ENCODE data around the gene GRK2. TPM values are rescaled to one million over a fixed set of nuclear protein-coding genes. Genes with fewer than 3 reads are reported as not detected.

Gene GRK2
- total RNA-seq, 1 donor from 2014 or later, result 53.8 TPM

GRCh38 chr11:67301951-67302516, 35.8 kb downstream of the GRK2 start:
- intact Hi-C loops (cut with micrococcal nuclease), result no loop called here
- Histone ChIP-seq H3K9me3 (replicated peaks) (no peaks in the 10 kb centered on the region), H3K27me3 (ENCODE audit: low read depth) (no peaks in the 10 kb centered on the region), H3K4me3 (peak overlapping the region; percentile 97), H3K4me1 (peaks cover 37% of the 10 kb centered on the region), H3K27ac (replicated peaks) (peak overlapping the region; percentile 85), H3K36me3 (peaks cover 37% of the 10 kb centered on the region)
- peak; percentile 64 for DNase-seq
- no peak for TF ChIP-seq CTCF (IDR thresholded peaks at IDR 0.05; ENCODE audit: borderline replicate concordance)

GRCh38 chr11:67302571-67303131, 36.4 kb downstream of the GRK2 start:
- Histone ChIP-seq H3K9me3 (replicated peaks) (no peaks in the 10 kb centered on the region), H3K4me3 (peak overlapping the region; percentile 97), H3K27ac (replicated peaks) (peak overlapping the region; percentile 85), H3K36me3 (peaks cover 36% of the 10 kb centered on the region), H3K27me3 (ENCODE audit: low read depth) (no peaks in the 10 kb centered on the region), H3K4me1 (peaks cover 37% of the 10 kb centered on the region)
- DNase-seq, result no peak
- intact Hi-C loops (cut with micrococcal nuclease), result no loop called here
- TF ChIP-seq CTCF (IDR thresholded peaks at IDR 0.05; ENCODE audit: borderline replicate concordance), result no peak

GRCh38 chr11:67303132-67303834, 37.0 kb downstream of the GRK2 start, which contains the start of gene SSH3:
TSS of gene SSH3 (plus strand) at chr11:67303530. CDS start at chr11:67303626, 96 bp downstream.
- H3K27ac ChIP-seq (replicated peaks), result peak within 1 kb of the TSS; percentile 85
- peak; percentile 83 for DNase-seq
- peak within 1 kb of the TSS; percentile 97 for H3K4me3 ChIP-seq
- peaks cover 37% of the 10 kb centered on the region for H3K4me1 ChIP-seq
- no peak for TF ChIP-seq CTCF (IDR thresholded peaks at IDR 0.05; ENCODE audit: borderline replicate concordance)
- no peaks in the 10 kb centered on the region for H3K9me3 ChIP-seq (replicated peaks)
- no peaks in the 10 kb centered on the region for H3K27me3 ChIP-seq (ENCODE audit: low read depth)
- peaks cover 36% of the 10 kb centered on the region for H3K36me3 ChIP-seq
- intact Hi-C loops (cut with micrococcal nuclease), result no loop called here

- Histone ChIP-seq H3K4me3 (peak overlapping the region; percentile 97), H3K27ac (replicated peaks) (peak overlapping the region; percentile 85), H3K4me1 (peaks cover 37% of the 10 kb centered on the region), H3K36me3 (peaks cover 31% of the 10 kb centered on the region), H3K9me3 (replicated peaks) (no peaks in the 10 kb centered on the region), H3K27me3 (ENCODE audit: low read depth) (no peaks in the 10 kb centered on the region)
- TF ChIP-seq CTCF (IDR thresholded peaks at IDR 0.05; ENCODE audit: borderline replicate concordance), result no peak
- intact Hi-C loops (cut with micrococcal nuclease), result no loop called here
- no peak for DNase-seq
Measured at GRCh38 chr11:67303835-67304411, 37.6 kb downstream of the GRK2 start.

- intact Hi-C loops (cut with micrococcal nuclease), result no loop called here
- Histone ChIP-seq H3K27ac (replicated peaks) (no peak overlapping the region), H3K36me3 (peaks cover 31% of the 10 kb centered on the region), H3K27me3 (ENCODE audit: low read depth) (no peaks in the 10 kb centered on the region), H3K4me3 (peak overlapping the region; percentile 97), H3K4me1 (peaks cover 37% of the 10 kb centered on the region), H3K9me3 (replicated peaks) (no peaks in the 10 kb centered on the region)
- DNase-seq, result no peak
- TF ChIP-seq CTCF (IDR thresholded peaks at IDR 0.05; ENCODE audit: borderline replicate concordance), result no peak
Measured at GRCh38 chr11:67304511-67305113, 38.3 kb downstream of the GRK2 start.
